ENCODE measurements around the gene SPACA9.

- TF ChIP-seq CTCF (IDR thresholded peaks at IDR 0.05) (no peak), POLR2A (IDR thresholded peaks at IDR 0.05) (no peak)
Measured at GRCh38 chr9:132885720-132886333, 7.1 kb downstream of the SPACA9 start.

Data from prostate gland (tissue), 2 donors.